GM12874 (cell line): ENCODE measurements around the gene LEKR1.

Experiments
- TF ChIP-seq, protein P1 (sequence below): IDR thresholded peaks from 2 replicates; pipeline ENCODE4 v1.5.1; 2011; ENCODE audit warnings: low read depth, mild to moderate bottlenecking, control low read depth, low read length, moderate library complexity; ENCODE audit not compliant: insufficient read depth

Gene LEKR1

GRCh38 chr3:156985711-156986110 lies 159.6 kb downstream of the LEKR1 start:
- TF ChIP-seq, protein P1, sequence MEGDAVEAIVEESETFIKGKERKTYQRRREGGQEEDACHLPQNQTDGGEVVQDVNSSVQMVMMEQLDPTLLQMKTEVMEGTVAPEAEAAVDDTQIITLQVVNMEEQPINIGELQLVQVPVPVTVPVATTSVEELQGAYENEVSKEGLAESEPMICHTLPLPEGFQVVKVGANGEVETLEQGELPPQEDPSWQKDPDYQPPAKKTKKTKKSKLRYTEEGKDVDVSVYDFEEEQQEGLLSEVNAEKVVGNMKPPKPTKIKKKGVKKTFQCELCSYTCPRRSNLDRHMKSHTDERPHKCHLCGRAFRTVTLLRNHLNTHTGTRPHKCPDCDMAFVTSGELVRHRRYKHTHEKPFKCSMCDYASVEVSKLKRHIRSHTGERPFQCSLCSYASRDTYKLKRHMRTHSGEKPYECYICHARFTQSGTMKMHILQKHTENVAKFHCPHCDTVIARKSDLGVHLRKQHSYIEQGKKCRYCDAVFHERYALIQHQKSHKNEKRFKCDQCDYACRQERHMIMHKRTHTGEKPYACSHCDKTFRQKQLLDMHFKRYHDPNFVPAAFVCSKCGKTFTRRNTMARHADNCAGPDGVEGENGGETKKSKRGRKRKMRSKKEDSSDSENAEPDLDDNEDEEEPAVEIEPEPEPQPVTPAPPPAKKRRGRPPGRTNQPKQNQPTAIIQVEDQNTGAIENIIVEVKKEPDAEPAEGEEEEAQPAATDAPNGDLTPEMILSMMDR = no peak

GRCh38 chr3:156987946-156988345 lies 161.8 kb downstream of the LEKR1 start:
- TF ChIP-seq, protein P1 = no peak

- TF ChIP-seq, protein P1 = no peak
These were observed 171.2 kb downstream of the LEKR1 start for GRCh38 chr3:156997351-156997750.

DNA sequence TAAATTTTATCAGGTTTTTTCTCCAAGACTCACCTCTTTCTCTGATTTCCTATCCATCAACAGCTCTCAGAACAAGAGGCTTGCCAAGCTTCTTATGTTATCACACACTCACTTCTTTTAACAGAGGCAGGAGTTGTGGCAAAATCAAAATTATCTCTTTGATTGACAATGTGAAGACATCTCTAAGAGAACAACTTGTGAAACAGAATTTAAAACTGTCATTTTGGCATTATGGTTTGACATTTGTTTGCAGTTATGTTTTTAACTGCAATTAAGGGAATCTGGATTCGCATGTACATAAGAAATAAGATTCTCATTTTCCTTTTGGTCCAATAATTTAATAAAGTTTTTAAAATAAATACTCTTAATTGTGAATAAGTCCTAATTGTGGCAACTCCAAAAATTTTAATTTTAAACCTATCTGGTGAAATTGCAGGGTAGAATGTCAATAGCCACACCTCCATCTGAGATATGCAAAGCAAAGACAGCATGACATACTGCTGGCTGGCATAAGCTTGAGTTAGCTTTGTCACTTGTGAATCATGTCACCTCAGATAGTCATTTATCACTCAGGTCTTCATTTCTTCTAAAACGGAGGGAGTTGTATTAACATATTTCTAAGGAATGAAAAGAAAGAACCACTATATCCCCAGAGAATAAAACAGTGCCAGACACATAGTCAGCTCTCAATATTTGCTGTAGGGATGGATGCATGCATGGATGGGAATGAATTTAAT lies 175.2 kb downstream of the LEKR1 start:
- TF ChIP-seq, protein P1 = no peak

- TF ChIP-seq, protein P1 = no peak
These were observed 195.5 kb downstream of the LEKR1 start for GRCh38 chr3:157021679-157022078.

GRCh38 chr3:157023226-157023625 lies 197.1 kb downstream of the LEKR1 start:
- TF ChIP-seq, protein P1 = no peak

DNA sequence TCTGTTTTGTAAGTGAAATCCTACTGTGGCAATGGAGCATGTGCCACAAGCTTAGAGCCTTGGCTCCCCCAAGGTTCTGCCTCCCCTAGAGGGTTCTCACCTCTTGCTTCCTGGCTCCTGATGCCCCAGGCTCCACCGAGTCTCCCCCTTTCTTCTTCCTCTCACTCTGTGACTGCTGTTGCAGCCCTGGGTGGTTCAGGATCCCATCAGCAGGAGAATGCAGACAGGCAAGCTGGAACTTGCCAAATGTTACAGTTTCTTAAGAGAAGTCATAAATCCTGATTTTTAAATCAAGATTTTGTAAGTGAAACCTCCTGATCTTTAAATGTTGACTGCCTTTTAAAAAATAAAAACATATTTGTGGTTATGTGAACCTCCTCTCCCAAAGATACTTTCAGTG lies 199.9 kb downstream of the LEKR1 start:
- TF ChIP-seq, protein P1 = no peak
